Activated naive CD4-positive, alpha-beta T cell (primary cell): ENCODE data around the gene TNFRSF13B.

Experiments used
- DNase-seq, 4 experiments: peaks; one replicate each; lab custom pipeline; 2025; lab: John Stamatoyannopoulos, UW

TNFRSF13B gene

DNA sequence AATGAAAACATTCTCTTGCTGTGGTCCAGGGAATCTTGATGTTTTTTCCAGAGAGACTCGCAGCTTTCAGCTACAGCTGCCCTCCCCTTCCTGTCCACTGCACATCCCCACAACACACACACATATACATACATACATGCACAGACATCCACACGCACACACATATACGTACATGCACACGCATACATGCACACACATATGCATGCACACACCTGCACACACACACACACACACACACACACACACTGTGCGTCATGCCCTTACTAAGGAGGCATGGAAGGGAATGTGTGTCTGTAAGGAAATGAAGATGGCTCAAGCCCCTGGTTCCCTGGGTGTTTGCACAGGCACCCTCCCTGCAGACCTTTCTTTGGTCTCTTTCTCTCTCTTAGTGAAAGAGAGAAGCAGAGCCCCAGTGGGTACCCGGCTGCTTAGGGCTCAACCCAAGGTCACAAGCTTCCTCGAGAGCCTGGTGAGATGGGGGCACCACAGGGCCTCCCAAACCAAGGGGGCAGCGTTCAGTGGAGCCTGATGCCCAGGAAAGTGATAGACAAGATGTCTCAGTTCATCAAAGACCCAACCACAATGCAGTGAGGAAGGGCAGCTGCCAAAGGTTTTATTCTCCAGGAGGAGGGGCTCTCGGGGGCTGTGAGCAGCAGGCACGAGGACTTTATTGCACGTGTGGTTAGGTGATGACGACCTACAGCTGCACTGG lies 33.3 kb downstream of the TNFRSF13B start:
- no peak for DNase-seq

DNA sequence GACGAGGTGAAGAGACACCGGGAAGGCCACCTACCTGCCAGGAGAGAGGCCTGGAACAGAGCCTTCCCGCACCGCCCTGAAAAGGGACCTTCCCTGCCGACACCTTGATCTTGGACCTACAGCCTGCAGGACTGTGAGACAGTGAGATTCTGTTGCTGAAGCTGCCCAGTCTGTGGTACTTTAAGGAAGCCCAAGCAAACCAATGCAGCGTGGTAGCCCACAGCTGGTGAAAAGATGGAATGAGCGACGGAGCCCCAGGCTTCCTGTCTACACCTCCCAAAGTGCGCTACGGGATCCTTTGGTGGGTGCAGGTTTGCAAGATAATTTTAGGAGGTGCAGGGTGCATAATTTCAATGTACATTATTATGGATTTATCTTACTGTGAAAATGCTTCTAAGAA lies 33.9 kb downstream of the TNFRSF13B start:
- DNase-seq: no peak

DNA sequence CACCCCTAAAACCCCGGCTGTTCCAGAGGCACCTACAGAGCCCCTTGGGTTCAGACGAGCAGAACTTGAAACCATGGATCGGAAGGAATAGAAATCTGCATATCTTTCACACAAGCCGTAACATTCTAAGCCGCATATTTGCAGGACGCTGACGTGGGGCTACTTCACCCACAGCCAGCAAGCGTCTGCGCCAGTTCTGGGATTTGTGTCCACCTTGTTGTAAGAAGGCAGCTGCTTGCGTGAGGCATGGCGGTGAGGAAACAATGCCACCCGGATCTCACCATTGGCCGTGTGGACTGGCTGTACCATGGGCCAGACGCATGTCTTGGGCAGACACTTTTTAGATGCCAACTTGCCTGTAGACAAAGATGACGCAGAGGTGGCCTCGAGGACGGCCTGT lies 34.5 kb downstream of the TNFRSF13B start:
- DNase-seq: no peak

DNA sequence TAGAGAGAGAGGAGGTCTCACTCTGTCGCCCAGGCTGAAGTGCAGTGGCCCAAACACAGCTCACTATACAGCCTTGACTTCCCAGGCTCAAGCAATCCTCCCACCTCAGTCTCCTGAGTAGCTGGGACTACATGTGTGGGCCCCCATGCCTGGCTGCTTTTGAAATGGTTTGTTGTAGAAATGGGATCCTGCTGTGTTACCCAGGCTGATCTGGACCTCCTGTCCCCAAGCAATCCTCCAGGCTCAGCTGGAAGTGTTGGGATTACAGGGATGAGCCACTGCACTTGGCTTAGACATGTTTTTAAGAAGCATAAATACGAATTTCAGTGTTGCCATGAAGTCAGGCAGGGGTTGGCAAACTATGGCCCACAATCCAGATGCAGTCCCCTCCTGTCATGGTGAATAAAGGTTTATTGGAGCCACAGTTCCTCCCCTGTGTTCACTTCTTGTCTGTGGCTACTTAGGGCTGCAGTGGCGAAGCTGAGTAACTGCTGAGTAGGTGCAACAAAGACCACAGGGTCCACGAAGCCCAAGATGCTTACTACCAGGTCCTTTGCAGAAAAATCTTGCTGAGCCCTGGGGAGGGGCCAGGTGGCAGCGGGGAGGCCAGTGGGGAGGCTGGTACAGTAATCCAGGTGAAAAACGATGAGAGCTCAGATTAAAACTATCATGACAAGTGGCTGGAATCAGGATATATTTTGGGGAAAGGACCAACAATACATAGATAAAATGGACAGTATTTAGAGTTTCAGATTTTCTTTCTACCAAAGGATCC lies 35.2 kb downstream of the TNFRSF13B start:
- DNase-seq: no peak

DNA sequence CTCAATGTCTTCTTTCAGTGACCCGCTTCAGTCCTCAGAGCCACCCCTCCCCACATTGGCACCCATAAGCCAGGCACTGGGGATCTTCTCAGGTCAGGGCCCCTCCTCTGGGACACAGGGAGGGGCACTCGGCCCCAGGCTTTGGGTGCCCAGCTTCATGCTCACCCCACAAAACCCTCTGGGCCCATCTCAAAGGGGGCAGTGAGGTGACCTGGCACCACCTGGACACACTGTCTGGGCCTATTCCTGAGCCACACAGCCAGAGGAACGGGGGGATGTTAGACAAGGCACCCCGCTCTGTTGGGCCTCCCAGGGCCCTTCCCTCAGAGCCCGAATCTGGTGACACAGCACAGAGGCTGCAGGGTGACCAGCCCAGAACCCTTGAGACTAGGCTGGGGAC lies 36.1 kb downstream of the TNFRSF13B start:
- no peak for DNase-seq

DNA sequence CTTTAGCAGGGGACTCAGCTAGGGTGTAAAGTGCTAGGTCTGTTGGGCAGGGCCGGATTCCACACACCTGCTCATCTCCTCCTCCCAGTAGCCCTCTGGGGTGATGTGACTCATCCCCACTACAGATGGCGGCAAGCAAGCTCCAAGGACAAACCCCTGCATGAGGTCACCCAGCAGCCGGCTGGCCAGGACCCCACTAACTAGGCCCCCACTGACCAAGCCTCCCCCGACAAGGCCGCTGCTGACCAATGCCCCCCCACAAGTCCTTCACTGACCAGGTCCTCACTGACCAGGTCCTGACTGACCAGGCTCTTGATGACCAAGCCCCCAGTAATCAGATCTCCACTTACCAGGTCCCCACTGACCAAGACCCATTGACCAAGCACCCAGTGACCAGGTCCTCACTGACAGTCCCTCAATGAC lies 36.7 kb downstream of the TNFRSF13B start:
- DNase-seq: no peak

DNA sequence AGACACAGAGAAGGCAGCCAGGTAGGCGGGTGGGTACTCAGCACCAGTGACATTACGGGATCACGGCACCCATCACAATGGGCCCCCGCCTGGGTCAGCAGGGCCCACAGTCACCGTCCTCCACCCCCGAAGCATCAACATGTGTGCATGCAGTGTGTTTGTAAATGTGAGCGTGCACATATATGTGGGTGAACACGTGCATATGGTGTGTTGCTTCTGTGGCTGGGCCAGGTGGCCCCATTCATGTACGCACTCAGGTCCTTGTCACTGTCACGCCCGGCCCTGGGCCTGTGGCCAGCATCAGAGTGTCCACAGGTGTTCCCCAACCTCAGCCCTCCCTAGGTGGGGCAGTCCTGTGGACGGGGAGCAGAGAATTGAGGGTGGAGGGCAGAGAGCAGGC lies 37.1 kb downstream of the TNFRSF13B start:
- no peak for DNase-seq

DNA sequence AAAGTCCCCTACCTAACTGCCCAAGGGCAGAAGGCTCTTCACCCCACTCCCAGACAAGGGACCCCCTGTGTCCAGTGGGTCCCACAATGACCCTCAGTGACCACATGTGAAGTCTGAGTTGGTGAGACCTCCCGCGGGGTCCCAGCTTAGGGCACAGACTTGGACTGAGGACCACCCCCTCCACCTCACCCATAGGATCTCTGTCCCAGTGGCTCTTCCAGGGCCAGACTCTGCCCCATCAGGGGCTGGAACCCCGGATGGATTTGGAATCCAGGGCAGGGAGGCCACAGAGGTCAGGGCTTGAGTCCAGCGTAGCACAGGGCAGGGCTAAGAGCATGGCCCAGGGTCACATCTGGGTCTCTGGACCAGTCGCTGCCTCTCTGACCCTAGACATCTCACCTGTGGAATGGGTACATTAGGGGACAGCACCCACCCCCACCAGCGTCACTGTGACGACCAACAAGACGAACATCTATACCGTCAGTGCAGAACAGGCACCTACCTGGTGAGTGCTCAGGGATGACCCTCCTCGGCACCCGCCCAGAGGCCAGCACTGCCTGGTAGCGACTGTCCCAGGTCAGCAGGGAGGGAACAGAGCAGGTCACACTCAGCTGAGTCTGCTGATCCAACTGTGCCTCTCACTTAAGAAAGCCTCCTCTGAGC lies 37.7 kb downstream of the TNFRSF13B start:
- DNase-seq: no peak

DNA sequence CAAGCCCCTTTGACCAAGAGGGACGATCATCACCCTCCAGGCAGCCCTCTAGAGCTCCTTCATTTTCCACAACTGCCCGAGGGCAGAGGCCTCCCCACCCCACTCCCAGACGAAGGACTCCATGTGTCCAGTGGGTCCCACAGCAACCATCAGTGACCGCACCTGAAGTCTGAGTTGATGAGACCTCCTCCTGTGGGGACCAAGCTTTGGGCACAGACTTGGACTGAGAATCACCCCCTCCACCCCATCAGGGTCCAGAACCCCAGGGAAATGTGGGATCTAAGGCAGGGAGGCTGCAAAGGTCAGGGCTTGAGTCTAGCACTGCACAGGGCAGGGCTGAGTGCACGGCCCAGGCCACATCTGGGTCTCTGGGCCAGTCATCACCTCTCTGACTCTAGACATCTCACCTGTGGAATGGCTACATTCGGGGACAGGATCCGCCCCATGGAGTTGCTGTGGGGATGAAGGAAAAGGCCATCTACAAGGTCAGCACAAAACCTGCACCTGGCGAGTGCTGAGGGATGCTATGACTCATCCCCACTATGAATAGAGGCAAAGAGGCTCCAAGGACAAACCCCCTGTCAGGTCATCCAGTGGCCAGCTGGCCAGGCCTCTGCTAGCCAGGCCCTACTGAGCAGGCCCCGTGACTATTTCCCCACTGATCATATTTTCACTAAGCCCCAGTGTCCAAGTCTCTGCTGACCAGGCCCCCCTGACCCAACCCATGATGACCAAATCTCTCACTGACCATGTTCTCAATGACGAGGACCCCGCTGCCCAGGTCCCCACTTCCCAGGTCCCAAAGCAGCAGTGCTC lies 38.4 kb downstream of the TNFRSF13B start:
- no peak for DNase-seq

DNA sequence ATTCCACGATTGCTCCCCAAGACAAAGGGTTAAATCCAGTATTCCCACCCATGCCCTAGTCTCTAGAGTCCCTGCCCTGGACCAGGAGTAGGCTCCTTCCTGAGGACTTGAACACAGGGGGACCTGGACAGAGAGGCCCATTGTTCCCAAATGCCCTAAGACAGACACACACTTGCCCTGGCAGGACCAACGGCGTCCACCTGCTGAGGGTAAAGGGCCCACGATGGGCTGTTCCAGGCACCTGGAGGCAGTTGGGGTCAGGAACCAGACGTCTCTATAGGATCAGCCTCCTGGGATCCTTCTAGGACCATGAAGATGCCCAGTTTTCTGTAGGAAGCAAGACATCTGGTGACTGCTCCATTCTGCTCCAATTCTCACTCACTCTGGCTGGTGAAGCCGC lies 39.3 kb downstream of the TNFRSF13B start:
- no peak for DNase-seq

DNA sequence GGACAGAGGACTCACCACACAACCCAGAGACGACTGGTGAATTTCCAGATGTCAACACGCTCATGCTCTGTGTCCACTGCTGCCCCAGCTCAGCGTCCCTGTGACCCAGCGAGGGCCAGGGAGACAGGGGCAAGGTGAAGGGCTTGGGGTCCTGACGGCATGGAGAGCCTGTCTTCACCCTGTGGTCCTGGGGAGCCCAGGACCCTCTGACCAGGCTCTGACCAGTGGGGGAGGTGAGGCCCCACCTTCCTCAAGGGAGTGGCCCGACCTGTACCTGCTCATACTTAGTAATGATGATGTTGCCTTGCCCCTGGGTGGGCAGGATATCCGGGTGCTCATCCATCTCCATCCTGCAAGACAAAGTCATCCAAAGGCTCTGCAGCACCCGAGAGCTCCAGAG lies 39.8 kb downstream of the TNFRSF13B start:
- DNase-seq: no peak

DNA sequence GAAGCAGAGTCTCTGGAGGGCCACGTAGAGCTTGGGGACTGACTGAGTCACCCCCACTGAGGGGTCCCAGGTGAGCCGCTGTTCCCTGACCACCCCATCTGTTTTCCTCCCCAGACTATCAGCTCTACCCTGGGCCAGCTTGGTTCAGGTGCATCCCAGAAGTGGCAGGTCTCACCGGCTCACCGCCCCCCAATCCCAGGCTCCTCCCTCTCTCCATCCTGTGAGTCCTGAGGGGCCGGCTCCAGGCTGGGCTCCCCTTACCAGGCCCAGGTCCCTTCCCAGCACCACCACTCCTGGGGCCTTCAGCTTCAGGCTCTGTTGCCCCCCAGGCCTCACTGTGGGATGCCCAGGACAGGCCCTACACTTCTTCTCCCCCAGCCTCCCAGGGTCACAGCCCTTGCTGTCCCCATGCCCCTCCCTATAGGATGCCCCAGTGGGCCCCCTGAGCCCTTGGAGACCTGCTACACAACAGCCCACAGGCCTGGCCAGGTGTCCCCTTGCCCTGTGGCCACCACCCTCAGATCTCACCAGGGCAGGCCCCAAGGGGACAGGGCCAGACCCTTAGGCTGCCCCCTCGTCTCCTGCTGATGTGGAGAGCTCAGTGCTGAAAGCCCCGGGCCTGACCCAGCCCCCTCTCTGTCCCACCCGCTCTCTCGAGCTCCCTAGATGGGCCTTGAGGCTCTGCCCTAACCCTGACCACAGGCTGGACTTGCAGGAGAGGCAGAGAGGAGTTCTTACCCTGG lies 40.4 kb downstream of the TNFRSF13B start:
- DNase-seq: no peak

DNA sequence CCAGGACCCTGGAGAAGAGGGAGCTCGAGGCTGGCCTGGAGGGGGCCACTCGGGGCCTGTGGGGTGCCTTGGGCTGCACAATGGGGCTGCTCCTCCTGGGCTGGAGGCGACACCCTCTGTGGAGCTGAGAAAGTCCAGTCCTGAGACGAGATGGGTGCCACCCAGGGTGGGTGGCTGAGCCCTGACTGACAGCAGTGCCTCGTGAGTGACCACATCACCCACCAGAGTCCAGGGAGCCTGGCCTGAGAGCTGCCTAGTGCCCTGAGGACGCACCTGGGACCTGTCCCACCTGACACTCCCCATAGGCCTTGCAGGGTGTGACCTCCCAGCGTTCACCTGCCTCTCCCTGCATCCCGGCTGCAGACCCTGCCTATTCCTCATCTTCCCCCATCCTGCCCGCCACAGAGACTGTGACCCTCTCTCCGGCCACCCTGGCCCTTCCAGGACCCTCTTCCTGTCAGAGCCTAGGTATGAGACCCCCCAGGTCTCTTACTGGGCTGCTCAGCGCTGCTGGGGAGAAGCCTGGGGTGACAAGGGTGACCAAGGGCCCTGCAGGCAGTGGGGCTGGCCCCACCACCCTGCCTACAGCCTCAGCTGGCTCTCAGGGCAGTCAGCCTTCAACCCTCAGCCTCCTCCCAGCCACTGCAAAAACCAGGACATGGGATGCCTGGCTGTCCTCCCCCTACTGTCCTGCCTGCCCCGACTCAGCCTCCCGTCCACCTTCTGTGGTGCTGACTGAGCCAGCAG lies 41.2 kb downstream of the TNFRSF13B start:
- no peak for DNase-seq

DNA sequence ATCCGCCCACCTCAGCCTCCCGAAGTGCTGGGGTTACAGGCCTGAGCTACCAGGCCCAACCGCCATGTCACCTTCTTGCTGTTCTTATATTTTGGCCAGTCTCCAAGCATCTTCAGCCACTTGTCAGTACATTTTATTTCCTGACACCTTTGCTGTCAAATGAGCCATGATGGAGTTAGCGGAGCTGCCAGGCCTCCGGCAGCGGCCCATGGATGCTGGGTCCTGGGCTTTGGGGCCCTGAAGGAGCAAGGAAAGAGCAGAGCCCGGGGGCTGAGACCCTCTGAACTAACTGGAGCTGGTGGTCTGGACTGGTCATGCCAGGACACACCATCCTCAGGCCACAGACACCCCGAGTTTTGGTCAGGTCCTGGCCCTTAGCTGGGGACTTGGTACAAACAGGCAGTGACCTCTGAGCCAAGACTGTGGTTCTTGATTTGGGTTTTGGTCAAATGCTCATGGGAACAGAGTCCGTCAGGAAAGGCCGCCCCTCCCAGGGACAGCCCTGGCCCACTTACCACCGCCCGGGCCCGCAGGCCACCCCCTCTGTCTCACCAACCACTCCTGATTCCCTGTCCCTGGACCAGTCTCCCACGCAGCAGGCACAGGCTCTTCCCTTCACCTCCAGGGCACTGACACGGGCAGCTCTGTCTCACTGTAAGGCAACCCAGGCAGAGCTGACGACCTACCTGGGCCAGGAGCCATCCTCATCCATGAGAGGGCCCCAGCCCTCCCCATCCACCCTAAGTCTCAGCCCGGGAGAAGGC lies 42.0 kb downstream of the TNFRSF13B start:
- DNase-seq: no peak

DNA sequence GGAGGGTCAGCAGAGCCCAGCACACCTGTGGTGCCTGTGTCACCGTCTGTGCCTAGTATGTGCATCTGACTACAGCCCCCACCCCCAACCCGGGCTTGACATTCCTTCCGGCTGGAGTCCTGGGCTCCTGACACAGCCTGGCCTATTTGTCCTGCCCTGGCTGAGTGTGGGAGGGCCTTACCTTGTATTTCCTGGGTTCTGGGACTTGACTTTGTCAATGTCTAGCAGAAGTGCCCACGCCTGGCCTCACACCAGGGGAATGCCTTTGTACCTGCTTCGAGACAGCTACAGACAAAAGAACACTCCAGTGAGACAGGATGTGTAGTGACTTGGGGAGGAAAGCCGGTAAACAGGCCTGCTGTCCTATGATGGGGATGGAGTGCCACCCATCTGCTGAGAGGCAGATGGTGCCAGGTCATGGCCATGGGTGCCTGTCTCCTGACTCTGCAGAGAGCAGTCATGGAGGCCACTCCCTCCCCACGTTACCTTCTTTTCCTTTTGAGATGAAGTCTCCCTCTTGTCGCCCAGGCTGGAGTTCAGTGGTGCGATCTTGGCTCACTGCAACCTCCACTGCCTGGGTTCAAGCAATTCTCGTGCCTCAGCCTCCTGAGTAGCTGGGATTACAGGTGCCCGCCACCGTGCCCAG lies 42.8 kb downstream of the TNFRSF13B start:
- DNase-seq: peak in 1 of 4 experiments; percentile 34

DNA sequence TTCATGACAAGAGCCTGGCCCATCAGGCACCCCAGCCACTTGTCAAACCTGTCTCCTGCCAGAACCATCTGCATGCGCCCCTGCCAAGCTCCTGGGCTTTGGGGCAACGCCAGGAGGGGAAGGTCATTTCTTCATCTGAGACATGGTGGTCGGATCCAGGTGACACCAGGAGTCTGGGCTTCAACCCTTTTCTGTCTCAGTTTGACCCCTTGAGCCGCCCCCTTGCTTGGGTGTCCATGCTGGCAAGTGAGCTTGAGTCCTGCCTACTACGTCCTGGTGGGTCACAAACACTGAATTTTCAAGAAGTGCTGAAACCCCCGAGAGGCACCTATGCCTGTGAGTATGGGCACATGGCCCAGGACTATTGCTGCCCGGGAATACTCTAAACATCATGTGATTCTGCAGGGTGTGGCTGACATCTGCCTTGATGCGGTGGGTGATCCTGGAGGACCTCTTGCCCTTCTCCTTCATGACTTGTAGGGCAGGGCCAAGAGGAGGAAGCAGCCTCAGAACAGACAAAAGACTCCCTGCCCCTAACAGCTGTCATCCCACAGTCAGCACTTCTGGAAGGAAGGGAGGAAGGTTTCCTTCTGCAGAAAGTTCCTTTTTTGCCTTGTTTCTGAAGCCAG lies 43.4 kb downstream of the TNFRSF13B start:
- DNase-seq: no peak

DNA sequence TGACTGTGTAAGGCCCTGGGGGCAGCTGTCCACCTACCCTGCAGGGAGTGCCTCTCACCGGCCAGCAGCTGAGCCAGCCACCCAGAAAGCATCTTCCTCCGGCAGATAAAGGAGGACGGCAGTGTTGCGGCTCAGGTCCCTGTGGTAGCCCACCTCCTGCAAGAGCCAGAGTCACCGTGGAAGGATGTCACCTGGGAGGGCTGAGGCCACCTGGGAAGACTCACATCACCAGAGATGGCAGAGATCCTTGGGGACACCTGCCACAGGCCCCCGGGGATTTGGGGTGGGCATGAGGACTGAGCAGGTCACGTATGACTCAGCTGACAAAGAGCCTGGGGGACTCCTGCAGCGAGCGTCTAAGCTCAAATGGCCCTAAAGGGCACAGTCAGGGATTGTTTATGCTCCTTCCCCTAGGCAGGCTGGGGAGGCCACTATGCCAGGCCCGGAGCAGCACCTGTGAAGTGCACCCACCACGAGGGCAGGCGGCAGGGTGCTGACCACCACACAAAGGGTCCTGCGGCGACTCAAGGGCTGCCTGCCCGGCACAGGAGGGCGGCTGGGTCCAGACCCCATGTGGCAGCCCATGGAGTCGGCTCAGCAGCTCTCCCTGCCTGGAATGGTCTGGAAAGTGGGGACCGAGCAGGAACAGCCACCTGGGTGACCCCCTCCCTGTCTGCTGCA lies 44.1 kb downstream of the TNFRSF13B start:
- no peak for DNase-seq
